ENCODE data around the gene SNED1. TPM values are rescaled to one million over a fixed set of nuclear protein-coding genes. Genes with fewer than 3 reads are reported as not detected.

Gene SNED1
- total RNA-seq, 1 donor from 2014 or later = 19.4 TPM

- H3K27ac Mint-ChIP-seq (ENCODE audit: unreplicated experiment) = no peak overlapping the region
- H3K4me1 Mint-ChIP-seq (ENCODE audit: unreplicated experiment) = peaks cover 23% of the 10 kb centered on the region
- H3K36me3 Mint-ChIP-seq (ENCODE audit: unreplicated experiment) = no peaks in the 10 kb centered on the region
- TF ChIP-seq, protein P1, sequence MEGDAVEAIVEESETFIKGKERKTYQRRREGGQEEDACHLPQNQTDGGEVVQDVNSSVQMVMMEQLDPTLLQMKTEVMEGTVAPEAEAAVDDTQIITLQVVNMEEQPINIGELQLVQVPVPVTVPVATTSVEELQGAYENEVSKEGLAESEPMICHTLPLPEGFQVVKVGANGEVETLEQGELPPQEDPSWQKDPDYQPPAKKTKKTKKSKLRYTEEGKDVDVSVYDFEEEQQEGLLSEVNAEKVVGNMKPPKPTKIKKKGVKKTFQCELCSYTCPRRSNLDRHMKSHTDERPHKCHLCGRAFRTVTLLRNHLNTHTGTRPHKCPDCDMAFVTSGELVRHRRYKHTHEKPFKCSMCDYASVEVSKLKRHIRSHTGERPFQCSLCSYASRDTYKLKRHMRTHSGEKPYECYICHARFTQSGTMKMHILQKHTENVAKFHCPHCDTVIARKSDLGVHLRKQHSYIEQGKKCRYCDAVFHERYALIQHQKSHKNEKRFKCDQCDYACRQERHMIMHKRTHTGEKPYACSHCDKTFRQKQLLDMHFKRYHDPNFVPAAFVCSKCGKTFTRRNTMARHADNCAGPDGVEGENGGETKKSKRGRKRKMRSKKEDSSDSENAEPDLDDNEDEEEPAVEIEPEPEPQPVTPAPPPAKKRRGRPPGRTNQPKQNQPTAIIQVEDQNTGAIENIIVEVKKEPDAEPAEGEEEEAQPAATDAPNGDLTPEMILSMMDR (IDR thresholded peaks at IDR 0.05) = no peak
- no peak for DNase-seq (ENCODE audit: extremely low spot score, unreplicated experiment)
- no peak overlapping the region for H3K4me3 Mint-ChIP-seq (ENCODE audit: unreplicated experiment)
- peaks cover 24% of the 10 kb centered on the region for H3K27me3 Mint-ChIP-seq (ENCODE audit: unreplicated experiment)
- no peaks in the 10 kb centered on the region for H3K9me3 Mint-ChIP-seq (ENCODE audit: unreplicated experiment)
Measured at GRCh38 chr2:240985881-240986786, 12.3 kb upstream of the SNED1 start.

DNA sequence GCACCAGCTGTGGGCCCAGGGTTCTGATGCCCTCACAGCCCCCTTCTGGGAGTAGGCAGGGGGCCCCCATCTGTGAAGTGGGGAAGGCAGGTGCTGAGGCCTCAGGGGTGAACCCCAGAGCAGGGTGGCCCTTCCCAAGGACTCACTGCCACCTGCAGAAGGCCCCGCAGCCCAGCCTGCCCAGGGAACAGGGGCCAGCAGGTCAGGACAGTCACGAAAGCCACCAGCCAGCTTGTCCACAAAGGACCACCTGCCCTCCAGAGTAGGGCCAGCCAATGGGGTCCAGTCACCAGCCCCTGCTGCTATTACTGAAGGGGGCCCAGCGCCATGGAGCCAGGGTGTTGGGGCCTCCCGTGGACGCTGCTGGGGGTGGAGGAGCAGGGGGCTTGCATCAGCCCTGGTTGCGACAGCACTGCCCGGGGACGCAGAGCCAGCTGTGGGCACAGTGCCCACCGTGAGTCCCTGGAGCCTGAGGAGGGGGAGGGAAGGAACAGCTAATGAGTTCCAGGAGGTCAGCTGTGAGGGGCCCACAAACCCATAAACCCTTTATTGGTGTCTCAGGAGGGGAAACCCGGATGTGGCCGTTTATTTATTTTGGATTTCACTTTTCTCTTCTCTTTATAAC lies 11.5 kb upstream of the SNED1 start:
- Mint-ChIP-seq H3K27me3 (ENCODE audit: unreplicated experiment) (peaks cover 20% of the 10 kb centered on the region), H3K4me3 (ENCODE audit: unreplicated experiment) (no peak overlapping the region), H3K9me3 (ENCODE audit: unreplicated experiment) (no peaks in the 10 kb centered on the region), H3K36me3 (ENCODE audit: unreplicated experiment) (no peaks in the 10 kb centered on the region), H3K4me1 (ENCODE audit: unreplicated experiment) (peaks cover 24% of the 10 kb centered on the region), H3K27ac (ENCODE audit: unreplicated experiment) (no peak overlapping the region)
- TF ChIP-seq, protein P1 (IDR thresholded peaks at IDR 0.05) = no peak
- DNase-seq (ENCODE audit: extremely low spot score, unreplicated experiment) = no peak

GRCh38 chr2:240987588-240987987 lies 10.8 kb upstream of the SNED1 start:
- H3K36me3 Mint-ChIP-seq (ENCODE audit: unreplicated experiment) = no peaks in the 10 kb centered on the region
- H3K27me3 Mint-ChIP-seq (ENCODE audit: unreplicated experiment) = peaks cover 16% of the 10 kb centered on the region
- H3K9me3 Mint-ChIP-seq (ENCODE audit: unreplicated experiment) = no peaks in the 10 kb centered on the region
- TF ChIP-seq, protein P1 (IDR thresholded peaks at IDR 0.05) = no peak
- no peak for DNase-seq (ENCODE audit: extremely low spot score, unreplicated experiment)
- no peak overlapping the region for H3K27ac Mint-ChIP-seq (ENCODE audit: unreplicated experiment)
- H3K4me3 Mint-ChIP-seq (ENCODE audit: unreplicated experiment) = no peak overlapping the region
- H3K4me1 Mint-ChIP-seq (ENCODE audit: unreplicated experiment) = peaks cover 28% of the 10 kb centered on the region

- Mint-ChIP-seq H3K36me3 (ENCODE audit: unreplicated experiment) (no peaks in the 10 kb centered on the region), H3K4me3 (ENCODE audit: unreplicated experiment) (no peak overlapping the region), H3K4me1 (ENCODE audit: unreplicated experiment) (peaks cover 28% of the 10 kb centered on the region), H3K27ac (ENCODE audit: unreplicated experiment) (no peak overlapping the region), H3K27me3 (ENCODE audit: unreplicated experiment) (peaks cover 10% of the 10 kb centered on the region), H3K9me3 (ENCODE audit: unreplicated experiment) (no peaks in the 10 kb centered on the region)
- TF ChIP-seq, protein P1 (IDR thresholded peaks at IDR 0.05) = no peak
- no peak for DNase-seq (ENCODE audit: extremely low spot score, unreplicated experiment)
Measured at GRCh38 chr2:240988146-240988545, 10.3 kb upstream of the SNED1 start.

Data from osteocyte (in vitro differentiated cells).